ENCODE data around the gene S100PBP. TPM values are rescaled to one million over a fixed set of nuclear protein-coding genes. Genes with fewer than 3 reads are reported as not detected.

Gene S100PBP
- total and polyA plus RNA-seq, 10 of the 15 experiments (the other 5 are each of a cell fraction or from before 2014, with no cell fraction given): 17.0 to 98.3 (median 40.6) TPM

GRCh38 chr1:32892368-32893197 is 75.1 kb downstream of the S100PBP start (continued):
- TF ChIP-seq BCLAF1 (IDR thresholded peaks at IDR 0.05) (no peak), NKRF (conservative IDR thresholded peaks at IDR 0.05) (no peak), YY1 (IDR thresholded peaks at IDR 0.05; ENCODE audit: low read depth, low read length) (0 out of 2 replicates have a peak, but pooled peaks have one; percentile 16), ZNF622 (IDR thresholded peaks at IDR 0.05) (no peak), YBX1 (IDR thresholded peaks at IDR 0.05) (no peak), CHD4 (IDR thresholded peaks at IDR 0.05) (no peak), PRDM15 (CRISPR knock-in tag; IDR thresholded peaks at IDR 0.05) (no peak), ZBED1 (IDR thresholded peaks at IDR 0.05; ENCODE audit: borderline replicate concordance) (no peak), RAD21 (IDR thresholded peaks at IDR 0.05; ENCODE audit: insufficient read depth, low read depth, low read length) (no peak), MTA3 (IDR thresholded peaks at IDR 0.05; ENCODE audit: borderline replicate concordance, low read length) (no peak), POU2F2 (IDR thresholded peaks at IDR 0.05; ENCODE audit: borderline replicate concordance, low read depth, low read length) (peak; percentile 95; the same call in 2 of the 3 replicates), HCFC1 (IDR thresholded peaks at IDR 0.05; ENCODE audit: low read length) (no peak)

All from GM12878 (cell line).